ENCODE data around the gene SMIM8. TPM values are rescaled to one million over a fixed set of nuclear protein-coding genes. Genes with fewer than 3 reads are reported as not detected.

SMIM8 gene
- polyA plus RNA-seq, 1 donor from 2014 or later: 30.6 TPM

GRCh38 chr6:87282743-87283142 is 39.6 kb upstream of the SMIM8 start:
- no peaks in the 10 kb centered on the region for H3K79me2 ChIP-seq (replicated peaks; ENCODE audit: insufficient read depth, low read length)
- no peaks in the 10 kb centered on the region for H4K20me1 ChIP-seq (ENCODE audit: insufficient read depth)
- no peaks in the 10 kb centered on the region for H3K9me2 ChIP-seq (ENCODE audit: insufficient read depth, low read length)
- H3K9me3 ChIP-seq (ENCODE audit: low read length): no peaks in the 10 kb centered on the region
- H3K36me3 ChIP-seq (ENCODE audit: insufficient read depth, low read length): no peaks in the 10 kb centered on the region
- no peak overlapping the region for H3K9ac ChIP-seq (ENCODE audit: low read length)
- no peak overlapping the region for H2AFZ ChIP-seq (ENCODE audit: low read depth, low read length)
- no peak overlapping the region for H3K4me2 ChIP-seq (ENCODE audit: low read length)
- no peak overlapping the region for H3K4me3 ChIP-seq (ENCODE audit: low read length)
- no peaks in the 10 kb centered on the region for H3F3A ChIP-seq (ENCODE audit: insufficient read depth, low read length, poor library complexity, severe bottlenecking)
- no peak for TF ChIP-seq TAF1 (IDR thresholded peaks at IDR 0.05; ENCODE audit: low read depth)
- no peak for TF ChIP-seq MXI1 (conservative IDR thresholded peaks at IDR 0.05; ENCODE audit: poor library complexity, severe bottlenecking)
- no peak for TF ChIP-seq EP300 (conservative IDR thresholded peaks at IDR 0.05; ENCODE audit: poor library complexity, severe bottlenecking)
- TF ChIP-seq POLR2AphosphoS5 (IDR thresholded peaks at IDR 0.05): no peak
- no peak for TF ChIP-seq REST (IDR thresholded peaks at IDR 0.05; ENCODE audit: borderline replicate concordance)
- no peak for TF ChIP-seq EZH2 (IDR thresholded peaks at IDR 0.05; ENCODE audit: borderline replicate concordance, insufficient read depth, low read length, poor library complexity, severe bottlenecking)
- TF ChIP-seq RAD21 (conservative IDR thresholded peaks at IDR 0.05): no peak
- no peak overlapping the region for H3K27ac ChIP-seq (ENCODE audit: low read length)
- no peaks in the 10 kb centered on the region for H3K27me3 ChIP-seq (ENCODE audit: insufficient read depth, low read depth, low read length)

- Histone ChIP-seq H3K4me2 (ENCODE audit: low read length) (no peak overlapping the region), H3K79me2 (replicated peaks; ENCODE audit: insufficient read depth, low read length) (no peaks in the 10 kb centered on the region), H3K9me3 (ENCODE audit: low read length) (no peaks in the 10 kb centered on the region), H3K4me3 (ENCODE audit: low read length) (no peak overlapping the region), H3F3A (ENCODE audit: insufficient read depth, low read length, poor library complexity, severe bottlenecking) (no peaks in the 10 kb centered on the region), H4K20me1 (ENCODE audit: insufficient read depth) (no peaks in the 10 kb centered on the region), H3K9me2 (ENCODE audit: insufficient read depth, low read length) (no peaks in the 10 kb centered on the region), H3K36me3 (ENCODE audit: insufficient read depth, low read length) (no peaks in the 10 kb centered on the region), H3K27me3 (ENCODE audit: insufficient read depth, low read depth, low read length) (no peaks in the 10 kb centered on the region), H3K27ac (ENCODE audit: low read length) (no peak overlapping the region), H2AFZ (ENCODE audit: low read depth, low read length) (no peak overlapping the region), H3K9ac (ENCODE audit: low read length) (no peak overlapping the region)
- TF ChIP-seq REST (IDR thresholded peaks at IDR 0.05; ENCODE audit: borderline replicate concordance) (no peak), SMC3 (conservative IDR thresholded peaks at IDR 0.05; ENCODE audit: poor library complexity) (no peak), MXI1 (conservative IDR thresholded peaks at IDR 0.05; ENCODE audit: poor library complexity, severe bottlenecking) (no peak), EP300 (conservative IDR thresholded peaks at IDR 0.05; ENCODE audit: poor library complexity, severe bottlenecking) (no peak), RAD21 (conservative IDR thresholded peaks at IDR 0.05) (no peak), CTCF (IDR thresholded peaks at IDR 0.05; ENCODE audit: poor library complexity, severe bottlenecking) (no peak), TAF1 (IDR thresholded peaks at IDR 0.05; ENCODE audit: low read depth) (no peak), POLR2AphosphoS5 (IDR thresholded peaks at IDR 0.05) (no peak), EZH2 (IDR thresholded peaks at IDR 0.05; ENCODE audit: borderline replicate concordance, insufficient read depth, low read length, poor library complexity, severe bottlenecking) (no peak)
Observed at GRCh38 chr6:87283461-87283860, 38.9 kb upstream of the SMIM8 start.

Measured in neural cell (in vitro differentiated cells).